Adipocyte (in vitro differentiated cells): ENCODE measurements around the gene SLC44A3.
"Not testable (repeated sequence)": the region's sequence is repeated elsewhere in the genome, so short reads cannot be mapped to it uniquely, and the experiment has no call there.

Source experiments
- DNase-seq: peaks from one replicate; pipeline ENCODE4 v3.0.0-alpha.2; 2015; ENCODE audit warnings: low read depth
- H3K27me3 ChIP-seq: replicated peaks from 2 replicates; pipeline ENCODE4 v1.7.0; 2013; ENCODE audit warnings: mild to moderate bottlenecking, low read length, moderate library complexity; ENCODE audit not compliant: control insufficient read depth, insufficient read depth
- H3K36me3 ChIP-seq: 2 replicates; pipeline ENCODE4 v1.7.0; 2013; ENCODE audit warnings: low read length, mild to moderate bottlenecking, moderate library complexity; ENCODE audit not compliant: control insufficient read depth, insufficient read depth, severe bottlenecking
- H3K4me1 ChIP-seq: 2 replicates; pipeline ENCODE4 v1.7.0; 2013; ENCODE audit warnings: mild to moderate bottlenecking, low read length, moderate library complexity; ENCODE audit not compliant: control insufficient read depth, insufficient read depth
- H3K4me3 ChIP-seq: 2 replicates; pipeline ENCODE4 v1.7.0; 2013; ENCODE audit warnings: mild to moderate bottlenecking, low read length, moderate library complexity
- H3K9ac ChIP-seq: 2 replicates; pipeline ENCODE4 v1.7.0; 2013; ENCODE audit warnings: mild to moderate bottlenecking, low read length, moderate library complexity
- H3K9me3 ChIP-seq: 2 replicates; pipeline ENCODE4 v1.7.0; 2013; ENCODE audit warnings: mild to moderate bottlenecking, low read length, moderate library complexity; ENCODE audit not compliant: control insufficient read depth

Gene SLC44A3

GRCh38 chr1:94840381-94840780, 20.2 kb downstream of the SLC44A3 start:
- H3K36me3 ChIP-seq, H3K9me3 ChIP-seq, DNase-seq, H3K9ac ChIP-seq, H3K27me3 ChIP-seq, H3K4me1 ChIP-seq, H3K4me3 ChIP-seq: not testable (repeated sequence)

GRCh38 chr1:94840808-94841207, 20.7 kb downstream of the SLC44A3 start:
- H3K4me3 ChIP-seq = no peak overlapping the region
- no peak overlapping the region for H3K9ac ChIP-seq
- H3K9me3 ChIP-seq = no peaks in the 10 kb centered on the region
- DNase-seq = no peak
- no peaks in the 10 kb centered on the region for H3K4me1 ChIP-seq
- no peaks in the 10 kb centered on the region for H3K27me3 ChIP-seq
- no peaks in the 10 kb centered on the region for H3K36me3 ChIP-seq

- no peaks in the 10 kb centered on the region for H3K4me1 ChIP-seq
Measured at GRCh38 chr1:94843430-94843829, 23.3 kb downstream of the SLC44A3 start.

GRCh38 chr1:94843846-94844245, 23.7 kb downstream of the SLC44A3 start:
- Histone ChIP-seq H3K27me3 (no peaks in the 10 kb centered on the region), H3K36me3 (no peaks in the 10 kb centered on the region), H3K4me1 (no peaks in the 10 kb centered on the region), H3K4me3 (no peak overlapping the region), H3K9ac (no peak overlapping the region), H3K9me3 (no peaks in the 10 kb centered on the region)
- DNase-seq = no peak

More at GRCh38 chr1:94843430-94843829, 23.3 kb downstream of the SLC44A3 start:
- no peak for DNase-seq
- H3K27me3 ChIP-seq = no peaks in the 10 kb centered on the region
- no peaks in the 10 kb centered on the region for H3K9me3 ChIP-seq
- no peak overlapping the region for H3K4me3 ChIP-seq
- H3K36me3 ChIP-seq = no peaks in the 10 kb centered on the region
- H3K9ac ChIP-seq = no peak overlapping the region

GRCh38 chr1:94846308-94846707, 26.2 kb downstream of the SLC44A3 start:
- Histone ChIP-seq H3K36me3 (no peaks in the 10 kb centered on the region), H3K4me1 (no peaks in the 10 kb centered on the region), H3K27me3 (no peaks in the 10 kb centered on the region), H3K9me3 (no peaks in the 10 kb centered on the region), H3K4me3 (no peak overlapping the region), H3K9ac (no peak overlapping the region)
- no peak for DNase-seq

GRCh38 chr1:94851571-94851970, 31.4 kb downstream of the SLC44A3 start:
- Histone ChIP-seq H3K27me3 (no peaks in the 10 kb centered on the region), H3K36me3 (no peaks in the 10 kb centered on the region), H3K4me3 (no peak overlapping the region), H3K4me1 (peaks cover 3% of the 10 kb centered on the region), H3K9ac (no peak overlapping the region), H3K9me3 (no peaks in the 10 kb centered on the region)
- DNase-seq = no peak

GRCh38 chr1:94852788-94853187, 32.6 kb downstream of the SLC44A3 start:
- peak; percentile 18 for DNase-seq
- Histone ChIP-seq H3K4me3 (no peak overlapping the region), H3K9ac (no peak overlapping the region), H3K9me3 (no peaks in the 10 kb centered on the region), H3K4me1 (peaks cover 3% of the 10 kb centered on the region), H3K36me3 (no peaks in the 10 kb centered on the region), H3K27me3 (no peaks in the 10 kb centered on the region)

- H3K9me3 ChIP-seq = no peaks in the 10 kb centered on the region
- peak overlapping the region; percentile 71 for H3K4me3 ChIP-seq
- H3K9ac ChIP-seq = peak overlapping the region; percentile 63
- peak; percentile 96 for DNase-seq
- H3K36me3 ChIP-seq = no peaks in the 10 kb centered on the region
- peaks cover 3% of the 10 kb centered on the region for H3K4me1 ChIP-seq
- no peaks in the 10 kb centered on the region for H3K27me3 ChIP-seq
Measured at GRCh38 chr1:94854458-94855306, 34.5 kb downstream of the SLC44A3 start.

GRCh38 chr1:94855307-94855700, 35.1 kb downstream of the SLC44A3 start:
- no peaks in the 10 kb centered on the region for H3K36me3 ChIP-seq
- no peak overlapping the region for H3K9ac ChIP-seq
- no peaks in the 10 kb centered on the region for H3K27me3 ChIP-seq
- H3K4me3 ChIP-seq = no peak overlapping the region
- DNase-seq = no peak
- no peaks in the 10 kb centered on the region for H3K9me3 ChIP-seq
- peaks cover 5% of the 10 kb centered on the region for H3K4me1 ChIP-seq

GRCh38 chr1:94856004-94856403, 35.8 kb downstream of the SLC44A3 start:
- no peaks in the 10 kb centered on the region for H3K9me3 ChIP-seq
- H3K4me3 ChIP-seq = no peak overlapping the region
- no peaks in the 10 kb centered on the region for H3K27me3 ChIP-seq
- DNase-seq = no peak
- no peak overlapping the region for H3K9ac ChIP-seq
- H3K36me3 ChIP-seq = no peaks in the 10 kb centered on the region
- H3K4me1 ChIP-seq = peaks cover 9% of the 10 kb centered on the region

- Histone ChIP-seq H3K9me3 (no peaks in the 10 kb centered on the region), H3K36me3 (no peaks in the 10 kb centered on the region), H3K9ac (no peak overlapping the region), H3K4me3 (no peak overlapping the region), H3K4me1 (peaks cover 9% of the 10 kb centered on the region), H3K27me3 (no peaks in the 10 kb centered on the region)
- no peak for DNase-seq
Measured at GRCh38 chr1:94856868-94857267, 36.7 kb downstream of the SLC44A3 start.

GRCh38 chr1:94858276-94858675, 38.1 kb downstream of the SLC44A3 start:
- Histone ChIP-seq H3K4me3 (no peak overlapping the region), H3K36me3 (no peaks in the 10 kb centered on the region), H3K4me1 (peaks cover 17% of the 10 kb centered on the region), H3K9ac (no peak overlapping the region), H3K27me3 (no peaks in the 10 kb centered on the region), H3K9me3 (no peaks in the 10 kb centered on the region)
- peak; percentile 47 for DNase-seq
